Measurements from ENCODE around the gene ELAC2.

GRCh38 chr17:12995896-12996295 is 21.9 kb downstream of the ELAC2 start:
- TF ChIP-seq MAX (IDR thresholded peaks at IDR 0.05) (no peak), EP300 (IDR thresholded peaks at IDR 0.05; ENCODE audit: borderline replicate concordance) (no peak), FOXM1 (IDR thresholded peaks at IDR 0.05; ENCODE audit: borderline replicate concordance, low read depth) (no peak), TEAD4 (IDR thresholded peaks at IDR 0.05) (no peak), YY1 (IDR thresholded peaks at IDR 0.05; ENCODE audit: low read depth) (no peak), TAF1 (IDR thresholded peaks at IDR 0.05; ENCODE audit: low read depth) (no peak), CEBPB (IDR thresholded peaks at IDR 0.05) (no peak), EGR1 (IDR thresholded peaks at IDR 0.05) (no peak), RAD21 (IDR thresholded peaks at IDR 0.05; ENCODE audit: low read depth) (no peak), CREB1 (IDR thresholded peaks at IDR 0.05; ENCODE audit: low read depth) (no peak), NFIC (IDR thresholded peaks at IDR 0.05) (no peak), ZBTB7A (IDR thresholded peaks at IDR 0.05; ENCODE audit: low read depth) (no peak), USF1 (IDR thresholded peaks at IDR 0.05) (no peak)
- TF ChIP-seq, protein P1, sequence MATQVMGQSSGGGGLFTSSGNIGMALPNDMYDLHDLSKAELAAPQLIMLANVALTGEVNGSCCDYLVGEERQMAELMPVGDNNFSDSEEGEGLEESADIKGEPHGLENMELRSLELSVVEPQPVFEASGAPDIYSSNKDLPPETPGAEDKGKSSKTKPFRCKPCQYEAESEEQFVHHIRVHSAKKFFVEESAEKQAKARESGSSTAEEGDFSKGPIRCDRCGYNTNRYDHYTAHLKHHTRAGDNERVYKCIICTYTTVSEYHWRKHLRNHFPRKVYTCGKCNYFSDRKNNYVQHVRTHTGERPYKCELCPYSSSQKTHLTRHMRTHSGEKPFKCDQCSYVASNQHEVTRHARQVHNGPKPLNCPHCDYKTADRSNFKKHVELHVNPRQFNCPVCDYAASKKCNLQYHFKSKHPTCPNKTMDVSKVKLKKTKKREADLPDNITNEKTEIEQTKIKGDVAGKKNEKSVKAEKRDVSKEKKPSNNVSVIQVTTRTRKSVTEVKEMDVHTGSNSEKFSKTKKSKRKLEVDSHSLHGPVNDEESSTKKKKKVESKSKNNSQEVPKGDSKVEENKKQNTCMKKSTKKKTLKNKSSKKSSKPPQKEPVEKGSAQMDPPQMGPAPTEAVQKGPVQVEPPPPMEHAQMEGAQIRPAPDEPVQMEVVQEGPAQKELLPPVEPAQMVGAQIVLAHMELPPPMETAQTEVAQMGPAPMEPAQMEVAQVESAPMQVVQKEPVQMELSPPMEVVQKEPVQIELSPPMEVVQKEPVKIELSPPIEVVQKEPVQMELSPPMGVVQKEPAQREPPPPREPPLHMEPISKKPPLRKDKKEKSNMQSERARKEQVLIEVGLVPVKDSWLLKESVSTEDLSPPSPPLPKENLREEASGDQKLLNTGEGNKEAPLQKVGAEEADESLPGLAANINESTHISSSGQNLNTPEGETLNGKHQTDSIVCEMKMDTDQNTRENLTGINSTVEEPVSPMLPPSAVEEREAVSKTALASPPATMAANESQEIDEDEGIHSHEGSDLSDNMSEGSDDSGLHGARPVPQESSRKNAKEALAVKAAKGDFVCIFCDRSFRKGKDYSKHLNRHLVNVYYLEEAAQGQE (IDR thresholded peaks at IDR 0.05; ENCODE audit: low read depth), result no peak

Data from Ishikawa (cell line).